HCT116 (cell line): Measurements from ENCODE around the gene GPR157. TPM values are rescaled to one million over a fixed set of nuclear protein-coding genes. Genes with fewer than 3 reads are reported as not detected.

ENCODE experiments used
- ATAC-seq: fragments of 200-7000 bp; cut with Tn5 transposase; 2 replicates; pipeline ENCODE4 v1.9.1; 2020; ENCODE audit warnings: mild to moderate bottlenecking, moderate library complexity
- BruUV-seq: library from RNA; stranded (reverse); fragments of 400-500 nt; replicated peaks from 2 replicates; lab custom pipeline; 2021; lab: Mats Ljungman, UMichigan
- CTCF ChIA-PET: fragments of 300-600 bp; sonication (Branson Sonifier 250); formaldehyde crosslinking; loops from one replicate; lab custom pipeline; 2021; ENCODE audit warnings: antibody characterized with exemption; lab: Charles Lee
- POLR2A ChIA-PET: fragments of 300-600, 350-600 bp; sonication (Branson Sonifier 250); formaldehyde crosslinking; loops from one replicate; lab custom pipeline; 2021; ENCODE audit warnings: antibody characterized with exemption; lab: Charles Lee
- RAD21 ChIA-PET, 2 experiments: fragments of 300-600 bp; sonication (Branson Sonifier 250); formaldehyde crosslinking; loops; one replicate each; lab custom pipeline; 2023; ENCODE audit warnings: low total read pairs in 2 of 2; ENCODE audit not compliant: uncharacterized antibody in 2 of 2, unreplicated experiment in 2 of 2, low non-redundant PET in 1 of 2; lab: Charles Lee
- DNase-seq: peaks from one replicate; pipeline ENCODE4 v3.0.0-alpha.2; 2010; ENCODE audit warnings: low read depth, low spot score
- H2AFZ ChIP-seq: fragments of 200-600 bp; shearing (Covaris generic), sonication (generic); 2 replicates; pipeline ENCODE4 v1.6.1; 2017; ENCODE audit warnings: low read depth, mixed run types, mixed read lengths, antibody characterized with exemption, low read length; ENCODE audit not compliant: poor library complexity, severe bottlenecking
- H3K27ac ChIP-seq: 2 replicates; pipeline ENCODE4 v1.5.1; 2012; ENCODE audit warnings: low read depth, low read length
- H3K27me3 ChIP-seq: fragments of 200-600 bp; sonication (generic); 2 replicates; pipeline ENCODE4 v1.6.1; 2016; ENCODE audit warnings: mixed run types, low read length, mixed read lengths; ENCODE audit not compliant: insufficient read depth
- H3K36me3 ChIP-seq, 2 experiments: fragments of 200-500 bp in 1 of 2; fragments of 200-600 bp in 1 of 2; sonication (Bioruptor generic) in 1 of 2; sonication (generic) in 1 of 2; 2 replicates each; pipeline versions ENCODE4 v1.5.1 to v1.6.1; 2014 to 2016; ENCODE audit warnings: low read length in 2 of 2, inconsistent platforms in 1 of 2, mixed read lengths in 1 of 2, mixed run types in 1 of 2; ENCODE audit not compliant: insufficient read depth in 2 of 2, control insufficient read depth in 1 of 2
- H3K4me1 ChIP-seq, 2 experiments: fragments of 200-600 bp in 1 of 2; sonication (generic) in 1 of 2; 2 replicates each; pipeline versions ENCODE4 v1.5.1 to v1.6.1; 2012 to 2017; ENCODE audit warnings: low read length in 2 of 2, inconsistent platforms in 1 of 2, mild to moderate bottlenecking in 1 of 2, mixed read lengths in 1 of 2, mixed run types in 1 of 2, moderate library complexity in 1 of 2; ENCODE audit not compliant: insufficient read depth in 2 of 2, control insufficient read depth in 1 of 2
- H3K4me2 ChIP-seq: fragments of 200-600 bp; sonication (generic); 2 replicates; pipeline ENCODE4 v1.6.1; 2017; ENCODE audit warnings: mixed run types, low read length, mixed read lengths
- H3K4me3 ChIP-seq, 2 experiments: fragments of 200-600 bp in 1 of 2; sonication (generic) in 1 of 2; replicated peaks in 1 of 2; 2 replicates each; pipeline ENCODE4 v1.5.1; 2011 to 2016; ENCODE audit warnings: low read length in 2 of 2, control low read depth in 1 of 2, low read depth in 1 of 2, mild to moderate bottlenecking in 1 of 2, mixed read lengths in 1 of 2, mixed run types in 1 of 2
- H3K79me2 ChIP-seq: fragments of 200-600 bp; sonication (generic); 2 replicates; pipeline ENCODE4 v1.6.1; 2017; ENCODE audit warnings: mild to moderate bottlenecking, mixed run types, low read length, moderate library complexity, mixed read lengths; ENCODE audit not compliant: insufficient read depth
- H3K9ac ChIP-seq: fragments of 200-600 bp; sonication (generic); 2 replicates; pipeline ENCODE4 v1.6.1; 2016; ENCODE audit warnings: low read length, mixed read lengths
- H3K9me2 ChIP-seq: fragments of 200-600 bp; sonication (generic), shearing (Covaris generic); 2 replicates; pipeline ENCODE4 v1.6.1; 2017; ENCODE audit warnings: mixed run types, mild to moderate bottlenecking, moderate library complexity; ENCODE audit not compliant: insufficient read depth
- H3K9me3 ChIP-seq, 2 experiments: fragments of 200-500 bp in 1 of 2; fragments of 200-600 bp in 1 of 2; sonication (Bioruptor generic) in 1 of 2; sonication (generic) in 1 of 2; 2 replicates each; pipeline ENCODE4 v1.6.1; 2014 to 2017; ENCODE audit warnings: low read length in 2 of 2, mixed read lengths in 2 of 2, inconsistent platforms in 1 of 2, low read depth in 1 of 2, mild to moderate bottlenecking in 1 of 2, mixed run types in 1 of 2, moderate library complexity in 1 of 2; ENCODE audit not compliant: control insufficient read depth in 1 of 2, insufficient read depth in 1 of 2
- H4K20me1 ChIP-seq: fragments of 200-600 bp; sonication (generic), shearing (Covaris generic); 2 replicates; pipeline ENCODE4 v1.6.1; 2017; ENCODE audit warnings: mixed run types, mild to moderate bottlenecking, moderate library complexity; ENCODE audit not compliant: insufficient read depth
- EGR1 ChIP-seq: IDR thresholded peaks from 2 replicates; pipeline ENCODE4 v1.6.1; 2012; ENCODE audit warnings: low read depth
- EZH2 ChIP-seq: fragments of 200-600 bp; sonication (generic); IDR thresholded peaks from 2 replicates; pipeline ENCODE4 v1.6.1; 2017; ENCODE audit warnings: antibody characterized with exemption, mixed run types
- EZH2phosphoT487 ChIP-seq: fragments of 200-600 bp; IDR thresholded peaks from 2 replicates; pipeline ENCODE4 v1.6.1; 2018; ENCODE audit warnings: antibody characterized with exemption, borderline replicate concordance
- POLR2A ChIP-seq: IDR thresholded peaks from 2 replicates; pipeline ENCODE4 v1.7.0; 2011; ENCODE audit warnings: borderline replicate concordance; ENCODE audit not compliant: insufficient read depth, insufficient read length; ENCODE audit errors: extremely low read depth
- SRF ChIP-seq: IDR thresholded peaks from 2 replicates; pipeline ENCODE4 v1.6.1; 2012; ENCODE audit warnings: low read depth
- TCF7L2 ChIP-seq: IDR thresholded peaks from 2 replicates; pipeline ENCODE4 v1.7.0; 2011; ENCODE audit warnings: borderline replicate concordance, inconsistent platforms; ENCODE audit not compliant: insufficient read depth, insufficient read length; ENCODE audit errors: extremely low read depth
- intact Hi-C: fragments of 100-400 bp; cut with micrococcal nuclease; formaldehyde crosslinking; loops from 2 replicates; pipeline ENCODE4 v1.10.0; 2022
- total RNA-seq: library from RNA; stranded (reverse); gene quantifications from one replicate; pipeline ENCODE4 v1.2.1, GENCODE V29; 2021; ENCODE audit not compliant: unreplicated experiment
- TF ChIP-seq, protein P1 (sequence below): IDR thresholded peaks from 2 replicates; pipeline ENCODE4 v1.6.1; 2012

GPR157 gene
- total RNA-seq, 1 experiment from 2014 or later, result 7.7 TPM

GRCh38 chr1:9149837-9150581 is 21.1 kb upstream of the GPR157 start:
- Histone ChIP-seq H3K4me1 (peaks cover 8 to 20% of the 10 kb centered on the region in 2 experiments; a peak in 3 of 4 replicates), H3K9ac (no peak overlapping the region), H4K20me1 (no peaks in the 10 kb centered on the region), H3K79me2 (no peaks in the 10 kb centered on the region), H2AFZ (no peak overlapping the region), H3K27me3 (no peaks in the 10 kb centered on the region), H3K36me3 (no peaks in the 10 kb centered on the region; a peak in 1 of 4 replicates), H3K4me3 (no peak overlapping the region), H3K27ac (no peak overlapping the region), H3K4me2 (no peak overlapping the region), H3K9me2 (no peaks in the 10 kb centered on the region), H3K9me3 (no peaks in the 10 kb centered on the region)
- DNase-seq, result no peak
- POLR2A ChIA-PET, result interaction anchor here (1.4 kb wide), 1 partner anchor 20 kb away, joined by 3 read pairs; no protein-coding TSS in a partner anchor
- RAD21 ChIA-PET, result no interaction called here
- BruUV-seq, result no TSS peak
- CTCF ChIA-PET, result interaction anchor here (2.2 kb wide), 1 partner anchor 8 kb away, joined by 10 read pairs; no protein-coding TSS in a partner anchor
- TF ChIP-seq POLR2A (no peak), EGR1 (no peak), EZH2phosphoT487 (no peak), EZH2 (no peak)
- TF ChIP-seq, protein P1, sequence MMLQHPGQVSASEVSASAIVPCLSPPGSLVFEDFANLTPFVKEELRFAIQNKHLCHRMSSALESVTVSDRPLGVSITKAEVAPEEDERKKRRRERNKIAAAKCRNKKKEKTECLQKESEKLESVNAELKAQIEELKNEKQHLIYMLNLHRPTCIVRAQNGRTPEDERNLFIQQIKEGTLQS, result no peak
- intact Hi-C loops, result no loop called here
- no peak for ATAC-seq

DNA sequence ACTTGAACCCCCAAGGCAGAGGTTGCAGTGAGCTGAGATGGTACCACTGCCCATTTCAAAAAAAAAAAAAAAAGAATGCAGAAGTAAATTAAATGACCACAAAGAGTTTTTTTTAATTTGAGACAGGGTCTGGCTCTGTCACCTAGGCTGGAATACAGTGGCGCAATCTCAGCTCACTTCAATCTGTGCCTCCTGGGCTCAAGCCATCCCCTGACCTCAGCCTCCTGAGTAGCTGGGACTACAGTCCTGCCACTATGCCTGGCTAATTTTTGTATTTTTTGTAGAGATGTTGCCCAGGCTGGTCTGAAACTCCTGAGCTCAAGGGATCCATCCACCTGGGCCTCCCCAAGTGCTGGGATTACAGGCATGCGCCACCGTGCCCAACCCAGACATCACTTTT is 20.2 kb upstream of the GPR157 start:
- Histone ChIP-seq H3K9ac (no peak overlapping the region), H2AFZ (no peak overlapping the region), H3K9me3 (no peaks in the 10 kb centered on the region), H3K79me2 (no peaks in the 10 kb centered on the region), H3K4me3 (no peak overlapping the region), H3K27ac (no peak overlapping the region), H3K27me3 (no peaks in the 10 kb centered on the region), H3K9me2 (no peaks in the 10 kb centered on the region), H3K4me1 (peaks cover 10 to 24% of the 10 kb centered on the region in 2 experiments; a peak in 3 of 4 replicates), H3K4me2 (no peak overlapping the region), H3K36me3 (no peaks in the 10 kb centered on the region; a peak in 1 of 4 replicates), H4K20me1 (no peaks in the 10 kb centered on the region)
- no peak for TF ChIP-seq SRF
- TF ChIP-seq TCF7L2, result no peak
- ATAC-seq, result no peak
- no peak for DNase-seq
- BruUV-seq, result no TSS peak
- RAD21 ChIA-PET, result no interaction called here
- CTCF ChIA-PET, result no interaction called here
- intact Hi-C loops, result no loop called here
- POLR2A ChIA-PET, result interaction anchor here (1.4 kb wide), 1 partner anchor 19 kb away, joined by 3 read pairs; no protein-coding TSS in a partner anchor
